DND-41 (cell line): ENCODE measurements around the gene CDK17.
"Not testable (repeated sequence)": the region's sequence is repeated elsewhere in the genome, so short reads cannot be mapped to it uniquely, and the experiment has no call there.

Experiments used
- ATAC-seq: fragments of 200-7000 bp; cut with Tn5 transposase; 3 replicates; pipeline ENCODE4 v1.9.1; 2021; ENCODE audit warnings: low read depth; ENCODE audit not compliant: insufficient read depth
- DNase-seq: peaks from one replicate; pipeline ENCODE4 v3.0.0-alpha.2; 2020
- H2AFZ ChIP-seq: 2 replicates; pipeline ENCODE4 v1.6.0; 2012; ENCODE audit warnings: low read depth, low read length
- H3K27ac ChIP-seq: 2 replicates; pipeline ENCODE4 v1.5.1; 2012; ENCODE audit warnings: low read length, inconsistent platforms
- H3K27me3 ChIP-seq: fragments of 200-600 bp; sonication (generic); 2 replicates; pipeline ENCODE4 v1.6.0; 2012; ENCODE audit warnings: low read length, mild to moderate bottlenecking, inconsistent platforms; ENCODE audit not compliant: insufficient read depth, poor library complexity
- H3K36me3 ChIP-seq: 2 replicates; pipeline ENCODE4 v1.5.1; 2012; ENCODE audit warnings: low read length, inconsistent platforms; ENCODE audit not compliant: insufficient read depth
- H3K4me1 ChIP-seq: 2 replicates; pipeline ENCODE4 v1.5.1; 2012; ENCODE audit warnings: mild to moderate bottlenecking, low read length; ENCODE audit not compliant: insufficient read depth
- H3K4me2 ChIP-seq: 2 replicates; pipeline ENCODE4 v1.6.0; 2012; ENCODE audit warnings: mild to moderate bottlenecking, moderate library complexity, low read length, inconsistent platforms; ENCODE audit not compliant: insufficient read depth
- H3K4me3 ChIP-seq, 2 experiments: fragments of 200-600 bp in 1 of 2; shearing (Covaris generic) in 1 of 2; 2 replicates each; pipeline ENCODE4 v1.5.1; 2012 to 2016; ENCODE audit warnings: inconsistent platforms in 2 of 2, low read length in 2 of 2, mild to moderate bottlenecking in 2 of 2, low read depth in 1 of 2, moderate library complexity in 1 of 2
- H3K79me2 ChIP-seq: 2 replicates; pipeline ENCODE4 v1.6.0; 2012; ENCODE audit warnings: low read length, inconsistent platforms; ENCODE audit not compliant: insufficient read depth
- H3K9ac ChIP-seq: 2 replicates; pipeline ENCODE4 v1.6.0; 2012; ENCODE audit warnings: low read depth, mild to moderate bottlenecking, inconsistent platforms, low read length, moderate library complexity
- H3K9me3 ChIP-seq: 2 replicates; pipeline ENCODE4 v1.5.1; 2012; ENCODE audit warnings: low read length, moderate library complexity, mild to moderate bottlenecking, inconsistent platforms; ENCODE audit not compliant: insufficient read depth, severe bottlenecking
- H4K20me1 ChIP-seq: 2 replicates; pipeline ENCODE4 v1.6.0; 2012; ENCODE audit warnings: low read length; ENCODE audit not compliant: insufficient read depth
- EZH2 ChIP-seq: IDR thresholded peaks from 3 replicates; pipeline ENCODE4 v1.6.1; 2012; ENCODE audit warnings: borderline replicate concordance, low read depth, mild to moderate bottlenecking, moderate library complexity, low read length, inconsistent platforms; ENCODE audit not compliant: severe bottlenecking
- TF ChIP-seq, protein P1 (sequence below): IDR thresholded peaks from 2 replicates; pipeline ENCODE4 v1.5.1; 2012; ENCODE audit warnings: borderline replicate concordance, low read length, moderate library complexity, mild to moderate bottlenecking; ENCODE audit not compliant: poor library complexity, severe bottlenecking; ENCODE audit errors: extremely low read depth

The CDK17 gene

DNA sequence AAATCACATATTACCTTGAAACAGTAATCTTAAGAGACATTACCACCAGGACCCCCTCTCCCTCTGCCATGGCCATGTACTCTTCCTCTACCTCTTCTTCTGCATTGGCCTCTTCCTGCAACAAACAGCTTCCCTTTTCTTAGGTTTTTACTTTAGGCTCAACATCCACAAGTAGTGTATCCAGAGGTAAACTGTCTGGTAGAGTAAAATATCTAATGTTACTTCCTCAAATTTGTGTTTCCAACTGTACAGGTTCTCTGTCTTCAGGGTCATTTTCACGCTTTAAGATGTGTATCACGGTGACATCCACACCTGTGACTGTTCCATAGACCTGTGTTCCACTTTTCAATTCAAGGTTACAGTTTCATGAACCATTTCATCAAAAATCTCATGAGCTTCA is 13.4 kb downstream of the CDK17 start:
- Histone ChIP-seq H4K20me1 (peaks cover 70% of the 10 kb centered on the region), H3K27ac (peak overlapping the region; percentile 2; the same call in 1 of the 2 replicates), H3K4me2 (no peak overlapping the region), H3K9ac (no peak overlapping the region), H3K9me3 (no peaks in the 10 kb centered on the region), H3K79me2 (peaks cover 100% of the 10 kb centered on the region), H2AFZ (no peak overlapping the region), H3K27me3 (no peaks in the 10 kb centered on the region), H3K4me1 (peaks cover 12% of the 10 kb centered on the region), H3K36me3 (peaks cover 7% of the 10 kb centered on the region; the same call in 1 of the 2 replicates), H3K4me3 (no peak overlapping the region)
- TF ChIP-seq, protein P1, sequence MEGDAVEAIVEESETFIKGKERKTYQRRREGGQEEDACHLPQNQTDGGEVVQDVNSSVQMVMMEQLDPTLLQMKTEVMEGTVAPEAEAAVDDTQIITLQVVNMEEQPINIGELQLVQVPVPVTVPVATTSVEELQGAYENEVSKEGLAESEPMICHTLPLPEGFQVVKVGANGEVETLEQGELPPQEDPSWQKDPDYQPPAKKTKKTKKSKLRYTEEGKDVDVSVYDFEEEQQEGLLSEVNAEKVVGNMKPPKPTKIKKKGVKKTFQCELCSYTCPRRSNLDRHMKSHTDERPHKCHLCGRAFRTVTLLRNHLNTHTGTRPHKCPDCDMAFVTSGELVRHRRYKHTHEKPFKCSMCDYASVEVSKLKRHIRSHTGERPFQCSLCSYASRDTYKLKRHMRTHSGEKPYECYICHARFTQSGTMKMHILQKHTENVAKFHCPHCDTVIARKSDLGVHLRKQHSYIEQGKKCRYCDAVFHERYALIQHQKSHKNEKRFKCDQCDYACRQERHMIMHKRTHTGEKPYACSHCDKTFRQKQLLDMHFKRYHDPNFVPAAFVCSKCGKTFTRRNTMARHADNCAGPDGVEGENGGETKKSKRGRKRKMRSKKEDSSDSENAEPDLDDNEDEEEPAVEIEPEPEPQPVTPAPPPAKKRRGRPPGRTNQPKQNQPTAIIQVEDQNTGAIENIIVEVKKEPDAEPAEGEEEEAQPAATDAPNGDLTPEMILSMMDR, result no peak
- TF ChIP-seq EZH2, result no peak
- no peak for ATAC-seq
- no peak for DNase-seq

DNA sequence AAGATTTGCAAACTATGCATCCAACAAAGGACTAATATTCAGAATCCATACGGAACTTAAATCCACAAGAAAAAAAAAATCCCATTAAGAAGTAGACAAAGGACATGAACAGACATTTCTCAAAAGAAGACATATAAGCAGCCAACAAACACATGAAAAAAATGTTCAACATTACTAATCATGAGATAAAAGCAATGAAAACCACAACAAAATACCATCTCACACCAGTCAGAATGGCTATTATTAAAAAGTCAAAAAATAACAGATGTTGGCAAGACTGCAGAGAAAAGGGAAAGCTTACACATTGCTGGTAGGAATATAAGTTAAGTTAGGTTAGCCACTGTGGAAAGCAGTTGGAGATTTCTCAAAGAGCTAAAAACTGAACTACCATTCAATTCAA is 16.2 kb downstream of the CDK17 start:
- Histone ChIP-seq H3K9me3 (no peaks in the 10 kb centered on the region), H2AFZ (no peak overlapping the region), H3K4me1 (peaks cover 22% of the 10 kb centered on the region), H3K4me3 (no peak overlapping the region), H3K4me2 (no peak overlapping the region), H3K27ac (no peak overlapping the region), H3K79me2 (peaks cover 100% of the 10 kb centered on the region), H3K9ac (no peak overlapping the region), H4K20me1 (peaks cover 67% of the 10 kb centered on the region), H3K36me3 (peaks cover 5% of the 10 kb centered on the region; the same call in 1 of the 2 replicates), H3K27me3 (no peaks in the 10 kb centered on the region)
- DNase-seq (no peak), ATAC-seq (no peak)
- TF ChIP-seq, protein P1, result no peak
- no peak for TF ChIP-seq EZH2

DNA sequence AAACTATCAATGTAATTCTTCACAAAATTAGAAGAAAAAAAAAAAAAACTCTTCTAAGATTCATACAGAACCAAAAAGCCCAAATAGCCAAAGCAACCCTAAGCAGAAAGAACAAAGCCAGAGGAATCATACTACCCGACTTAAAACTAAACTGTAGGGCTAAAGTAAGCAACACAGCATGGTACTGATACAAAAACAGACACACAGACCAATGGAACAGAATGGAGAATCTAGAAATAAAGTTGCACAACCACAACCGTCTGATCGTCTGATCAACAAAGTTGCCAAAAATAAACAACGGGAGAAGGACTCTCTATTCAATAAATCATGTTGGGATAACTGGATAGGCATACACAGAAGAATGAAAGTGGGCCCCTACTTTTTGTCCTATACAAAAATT is 16.9 kb downstream of the CDK17 start:
- peaks cover 100% of the 10 kb centered on the region for H3K79me2 ChIP-seq
- H3K36me3 ChIP-seq, result peaks cover 5% of the 10 kb centered on the region; the same call in 1 of the 2 replicates
- peaks cover 61% of the 10 kb centered on the region for H4K20me1 ChIP-seq
- DNase-seq (no peak), ATAC-seq (no peak)
- H3K4me2 ChIP-seq, result no peak overlapping the region
- H3K27me3 ChIP-seq, result no peaks in the 10 kb centered on the region
- peaks cover 25% of the 10 kb centered on the region for H3K4me1 ChIP-seq
- no peaks in the 10 kb centered on the region for H3K9me3 ChIP-seq
- no peak overlapping the region for H2AFZ ChIP-seq
- no peak for TF ChIP-seq EZH2
- TF ChIP-seq, protein P1, result no peak
- no peak overlapping the region for H3K9ac ChIP-seq
- no peak overlapping the region for H3K27ac ChIP-seq
- no peak overlapping the region for H3K4me3 ChIP-seq

DNA sequence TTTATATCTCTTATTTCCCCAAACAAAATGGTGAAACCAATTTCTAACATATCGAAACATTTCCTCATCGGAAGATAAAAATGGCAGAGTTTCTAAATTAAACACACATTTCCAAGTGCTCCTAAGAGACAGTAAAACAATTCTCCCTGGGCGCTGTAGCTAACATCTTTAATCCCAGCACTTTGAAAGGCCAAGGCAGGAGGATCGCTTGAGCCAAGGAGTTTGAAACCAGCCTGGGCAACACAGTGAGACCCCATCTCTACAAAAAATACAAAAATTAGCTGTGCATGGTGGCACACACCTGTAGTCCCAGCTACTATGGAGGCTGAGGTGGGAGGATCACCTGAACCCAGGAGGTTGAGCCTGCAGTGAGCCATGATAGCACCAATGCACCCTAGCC is 20.5 kb downstream of the CDK17 start:
- Histone ChIP-seq H3K4me1 (peaks cover 42% of the 10 kb centered on the region), H4K20me1 (peaks cover 49% of the 10 kb centered on the region), H3K79me2 (peaks cover 99% of the 10 kb centered on the region)
- H3K27me3 ChIP-seq, H3K9me3 ChIP-seq, H3K4me2 ChIP-seq, ATAC-seq, H2AFZ ChIP-seq, DNase-seq, H3K27ac ChIP-seq, H3K4me3 ChIP-seq, H3K36me3 ChIP-seq, H3K9ac ChIP-seq: not testable (repeated sequence)
